NCI-H1694 (cell line): ENCODE results near the gene EEF1A1.
"Not testable (repeated sequence)": the region's sequence is repeated elsewhere in the genome, so short reads cannot be mapped to it uniquely, and the experiment has no call there.

Source experiments
- DNase-seq: peaks from one replicate; lab custom pipeline; 2025; lab: John Stamatoyannopoulos, UW

The EEF1A1 gene

DNA sequence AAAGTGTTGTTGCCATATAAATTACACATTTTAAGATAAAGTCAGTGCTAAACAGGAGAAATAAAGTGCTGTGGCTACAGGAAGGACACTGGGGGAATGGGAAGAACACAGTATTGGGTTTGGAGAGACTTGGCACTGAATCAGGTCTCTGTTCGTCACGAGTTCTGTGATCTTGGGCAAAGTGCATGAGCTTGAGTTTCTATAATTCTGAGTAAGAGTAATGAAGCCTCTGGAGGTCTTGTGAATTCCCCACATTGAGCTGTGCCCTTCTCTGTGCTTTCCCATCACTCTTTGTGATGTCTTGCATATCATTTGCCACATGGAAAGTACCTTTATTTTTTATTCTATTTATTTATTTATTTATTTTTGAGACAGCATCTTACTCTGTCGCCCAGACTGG lies 16.8 kb upstream of the EEF1A1 start:
- no peak for DNase-seq

DNA sequence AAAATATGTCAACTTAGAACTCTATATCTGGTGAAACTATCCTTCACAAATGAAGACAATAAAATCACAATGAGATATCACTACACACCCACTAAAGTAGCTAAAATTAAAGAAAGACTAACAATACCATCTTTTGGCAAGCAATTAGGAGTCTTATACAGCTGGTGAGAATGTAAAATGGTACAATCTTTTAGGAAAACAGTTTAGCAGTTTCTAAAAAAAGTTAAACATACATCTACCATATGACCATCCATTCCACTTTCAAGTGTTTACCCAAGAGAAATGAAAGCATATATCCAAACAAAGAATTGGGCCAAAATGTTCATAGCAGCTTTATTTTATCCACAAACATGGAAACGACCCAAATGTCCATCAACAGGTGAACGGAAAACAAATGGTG lies 13.8 kb upstream of the EEF1A1 start:
- DNase-seq, result no peak

DNA sequence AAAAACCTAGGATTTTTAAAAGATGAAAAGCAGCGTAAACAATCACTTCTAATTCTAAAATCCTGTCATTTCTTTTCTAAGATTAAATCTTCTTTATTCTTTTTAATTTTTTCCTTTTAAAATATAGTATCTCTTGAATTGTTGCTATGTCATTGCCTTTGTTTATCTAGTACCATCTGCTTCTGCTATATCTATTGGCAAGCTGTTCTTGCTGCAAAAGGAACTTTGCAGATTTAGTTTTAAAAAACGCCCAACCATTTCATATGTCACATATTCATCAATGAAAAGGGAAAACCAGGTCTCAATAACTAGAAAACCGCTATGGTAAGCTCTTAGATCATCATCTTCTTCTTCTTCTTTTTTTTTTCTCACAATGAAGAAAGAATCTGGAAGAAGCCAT lies 11.5 kb upstream of the EEF1A1 start:
- no peak for DNase-seq

DNA sequence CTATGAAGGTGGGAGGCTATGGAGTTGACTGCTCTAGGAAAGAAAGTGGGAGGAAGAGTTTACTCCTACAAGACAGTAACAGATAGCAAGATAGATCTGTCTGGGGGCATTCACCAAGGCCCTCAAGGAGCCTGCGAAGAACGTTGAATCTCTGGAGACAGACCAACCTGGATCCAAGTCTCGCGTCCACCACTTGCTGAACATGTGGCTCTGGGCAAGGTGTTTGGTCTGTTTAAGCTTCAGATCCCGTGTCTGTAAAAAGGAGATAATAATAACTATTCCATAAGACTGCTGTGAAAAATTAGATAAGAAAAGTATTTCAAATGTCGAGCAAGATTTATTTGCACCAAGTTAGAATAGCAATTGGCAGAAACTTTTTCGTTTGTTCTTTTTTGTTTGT lies 8.1 kb upstream of the EEF1A1 start:
- DNase-seq, result no peak

DNA sequence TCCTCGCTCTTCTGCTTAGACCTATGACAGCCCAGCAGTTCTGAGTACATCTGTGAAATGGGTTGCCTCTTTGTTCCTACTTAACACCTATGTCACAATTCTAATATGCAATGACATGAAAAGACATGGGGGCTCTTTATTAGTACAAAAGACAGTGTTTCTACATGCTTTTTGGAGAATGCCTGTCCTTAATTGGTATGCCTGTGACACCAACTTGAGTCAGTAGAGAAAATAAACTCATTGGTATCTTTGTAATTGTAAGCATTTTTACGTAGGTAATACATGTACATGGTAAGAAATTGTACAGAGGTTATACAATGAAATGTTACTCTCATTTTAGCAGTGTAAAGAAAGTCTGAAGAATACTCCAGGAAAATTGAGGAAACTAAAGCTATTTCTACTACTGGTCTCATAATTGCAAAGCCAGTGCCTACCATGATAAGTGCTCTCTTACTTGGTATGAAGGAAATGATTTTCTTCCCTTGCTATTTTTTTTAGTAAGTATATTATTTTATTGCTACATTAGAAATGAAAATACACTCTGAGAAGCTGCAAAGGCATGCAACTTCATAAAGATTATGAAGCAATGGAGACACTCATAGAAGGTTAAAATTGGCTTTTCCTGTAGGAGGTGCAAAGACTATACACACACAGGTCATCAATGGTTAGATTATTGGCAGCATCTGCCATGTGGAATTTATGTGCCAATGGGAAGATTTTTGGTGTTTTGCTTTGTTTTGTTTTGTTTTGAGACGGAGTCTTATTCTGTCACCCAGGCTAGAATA lies 4.9 kb upstream of the EEF1A1 start:
- DNase-seq, result no peak

DNA sequence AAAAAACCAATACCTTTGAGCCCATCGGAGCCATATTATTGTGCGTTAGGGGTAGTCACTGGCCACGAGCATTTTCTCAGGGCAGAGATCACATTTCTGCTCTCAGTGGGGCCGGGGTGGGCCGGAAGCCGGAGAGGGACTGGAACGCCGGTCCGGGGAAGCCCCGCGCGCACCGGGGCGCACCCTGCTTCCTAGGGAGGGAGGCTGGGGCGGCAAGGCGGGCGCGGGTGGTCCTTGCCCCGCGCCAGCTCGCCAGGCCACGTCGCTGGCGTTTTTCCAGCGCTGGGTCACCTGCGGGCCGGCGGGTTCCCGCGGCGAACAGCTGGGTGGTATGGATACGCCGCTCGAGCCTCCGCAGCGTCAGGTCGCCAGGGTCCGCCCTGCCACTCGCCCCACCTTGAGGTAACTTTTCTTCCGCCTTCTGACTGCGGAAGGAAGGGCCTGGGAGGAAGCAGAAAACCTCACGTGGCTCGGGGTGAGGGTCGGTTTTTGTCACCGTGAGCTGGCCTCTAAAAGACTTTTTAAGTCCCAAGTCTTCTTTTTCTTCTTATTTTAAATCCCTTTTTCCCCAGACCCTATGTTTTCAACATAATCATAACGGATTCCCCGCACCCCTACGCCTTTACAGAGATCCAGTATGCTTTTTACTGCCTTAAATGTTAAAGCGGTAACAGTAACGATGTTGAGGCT lies 2.7 kb upstream of the EEF1A1 start:
- no peak for DNase-seq

DNA sequence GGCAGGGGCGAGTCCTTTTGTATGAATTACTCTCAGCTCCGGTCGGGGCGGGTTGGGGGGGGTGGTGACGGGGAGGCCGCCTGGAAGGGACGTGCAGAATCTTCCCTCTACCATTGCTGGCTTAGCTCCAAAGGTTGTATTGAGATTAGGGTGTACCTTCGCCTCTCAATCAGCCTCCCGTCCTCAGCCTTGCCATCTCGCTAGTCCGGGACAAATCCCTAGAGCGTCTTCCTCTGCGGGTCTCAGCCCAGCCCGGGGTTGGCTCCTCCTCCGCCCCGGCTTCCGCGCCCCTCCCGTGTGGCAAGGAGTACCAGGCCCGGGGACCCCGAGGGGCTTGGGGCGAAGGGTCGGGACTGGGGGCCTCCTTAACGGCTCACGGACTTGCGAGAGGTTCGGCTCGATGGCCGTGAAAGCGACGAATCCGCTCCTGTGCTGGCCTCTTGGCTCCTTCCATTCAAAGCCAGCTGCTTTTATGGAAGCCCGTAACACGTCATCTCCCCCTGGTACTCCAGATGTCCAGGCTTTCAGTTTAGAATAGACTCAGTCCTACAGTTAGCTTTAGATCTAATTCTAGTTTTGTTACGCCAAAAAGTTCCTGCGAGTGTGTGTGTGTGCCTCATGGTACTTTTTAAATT lies 636 bp upstream of the EEF1A1 start:
- peak; percentile 48 for DNase-seq

DNA sequence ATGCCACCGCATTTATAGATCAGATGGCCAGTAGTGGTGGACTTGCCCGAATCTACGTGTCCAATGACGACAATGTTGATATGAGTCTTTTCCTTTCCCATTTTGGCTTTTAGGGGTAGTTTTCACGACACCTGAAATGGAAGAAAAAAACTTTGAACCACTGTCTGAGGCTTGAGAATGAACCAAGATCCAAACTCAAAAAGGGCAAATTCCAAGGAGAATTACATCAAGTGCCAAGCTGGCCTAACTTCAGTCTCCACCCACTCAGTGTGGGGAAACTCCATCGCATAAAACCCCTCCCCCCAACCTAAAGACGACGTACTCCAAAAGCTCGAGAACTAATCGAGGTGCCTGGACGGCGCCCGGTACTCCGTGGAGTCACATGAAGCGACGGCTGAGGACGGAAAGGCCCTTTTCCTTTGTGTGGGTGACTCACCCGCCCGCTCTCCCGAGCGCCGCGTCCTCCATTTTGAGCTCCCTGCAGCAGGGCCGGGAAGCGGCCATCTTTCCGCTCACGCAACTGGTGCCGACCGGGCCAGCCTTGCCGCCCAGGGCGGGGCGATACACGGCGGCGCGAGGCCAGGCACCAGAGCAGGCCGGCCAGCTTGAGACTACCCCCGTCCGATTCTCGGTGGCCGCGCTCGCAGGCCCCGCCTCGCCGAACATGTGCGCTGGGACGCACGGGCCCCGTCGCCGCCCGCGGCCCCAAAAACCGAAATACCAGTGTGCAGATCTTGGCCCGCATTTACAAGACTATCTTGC lies 725 bp downstream of the EEF1A1 start:
- DNase-seq, result peak; percentile 6

DNA sequence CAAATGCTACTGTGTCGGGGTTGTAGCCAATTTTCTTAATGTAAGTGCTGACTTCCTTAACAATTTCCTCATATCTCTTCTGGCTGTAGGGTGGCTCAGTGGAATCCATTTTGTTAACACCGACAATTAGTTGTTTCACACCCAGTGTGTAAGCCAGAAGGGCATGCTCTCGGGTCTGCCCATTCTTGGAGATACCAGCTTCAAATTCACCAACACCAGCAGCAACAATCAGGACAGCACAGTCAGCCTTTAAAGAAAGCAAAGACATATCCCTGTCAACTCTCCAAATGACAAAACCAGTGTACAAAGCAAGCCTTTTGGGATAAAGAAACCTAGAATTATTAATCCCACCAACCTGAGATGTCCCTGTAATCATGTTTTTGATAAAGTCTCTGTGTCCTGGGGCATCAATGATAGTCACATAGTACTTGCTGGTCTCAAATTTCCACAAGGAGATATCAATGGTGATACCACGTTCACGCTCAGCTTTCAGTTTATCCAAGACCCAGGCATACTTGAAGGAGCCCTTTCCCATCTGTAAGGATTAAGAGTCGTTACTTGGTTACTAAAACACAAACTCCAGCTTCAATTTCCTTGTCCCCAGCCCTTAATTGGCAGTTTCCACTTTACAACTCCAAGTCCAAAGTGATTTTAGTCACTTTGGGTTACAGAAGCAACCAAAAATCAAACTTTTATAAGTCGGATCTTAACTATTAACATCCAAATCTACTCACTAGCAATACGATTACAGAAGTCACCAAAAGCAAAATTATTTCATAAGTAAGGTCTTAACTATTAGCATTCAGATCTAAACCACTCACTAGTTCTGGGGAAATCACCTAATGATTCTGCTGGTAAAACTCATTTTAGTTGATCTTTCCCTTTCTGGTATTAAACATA lies 1.6 kb downstream of the EEF1A1 start:
- DNase-seq, result not testable (repeated sequence)

DNA sequence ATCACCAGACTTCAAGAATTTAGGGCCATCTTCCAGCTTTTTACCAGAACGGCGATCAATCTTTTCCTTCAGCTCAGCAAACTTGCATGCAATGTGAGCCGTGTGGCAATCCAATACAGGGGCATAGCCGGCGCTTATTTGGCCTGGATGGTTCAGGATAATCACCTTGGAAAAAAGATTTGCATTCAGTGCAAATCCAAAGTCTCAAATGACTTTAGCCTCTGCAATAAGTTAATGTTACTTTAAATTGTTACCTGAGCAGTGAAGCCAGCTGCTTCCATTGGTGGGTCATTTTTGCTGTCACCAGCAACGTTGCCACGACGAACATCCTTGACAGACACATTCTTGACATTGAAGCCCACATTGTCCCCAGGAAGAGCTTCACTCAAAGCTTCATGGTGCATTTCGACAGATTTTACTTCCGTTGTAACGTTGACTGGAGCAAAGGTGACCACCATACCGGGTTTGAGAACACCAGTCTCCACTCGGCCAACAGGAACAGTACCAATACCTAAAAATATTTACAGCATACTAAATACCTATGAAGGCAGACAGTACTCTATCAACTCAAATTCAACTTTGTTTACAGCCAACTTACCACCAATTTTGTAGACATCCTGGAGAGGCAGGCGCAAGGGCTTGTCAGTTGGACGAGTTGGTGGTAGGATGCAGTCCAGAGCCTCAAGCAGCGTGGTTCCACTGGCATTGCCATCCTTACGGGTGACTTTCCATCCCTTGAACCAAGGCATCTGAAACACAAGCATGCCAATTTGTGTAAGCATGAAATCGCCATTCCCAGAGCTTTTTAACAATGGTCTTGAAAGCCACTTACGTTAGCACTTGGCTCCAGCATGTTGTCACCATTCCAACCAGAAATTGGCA lies 2.5 kb downstream of the EEF1A1 start:
- DNase-seq, result not testable (repeated sequence)

DNA sequence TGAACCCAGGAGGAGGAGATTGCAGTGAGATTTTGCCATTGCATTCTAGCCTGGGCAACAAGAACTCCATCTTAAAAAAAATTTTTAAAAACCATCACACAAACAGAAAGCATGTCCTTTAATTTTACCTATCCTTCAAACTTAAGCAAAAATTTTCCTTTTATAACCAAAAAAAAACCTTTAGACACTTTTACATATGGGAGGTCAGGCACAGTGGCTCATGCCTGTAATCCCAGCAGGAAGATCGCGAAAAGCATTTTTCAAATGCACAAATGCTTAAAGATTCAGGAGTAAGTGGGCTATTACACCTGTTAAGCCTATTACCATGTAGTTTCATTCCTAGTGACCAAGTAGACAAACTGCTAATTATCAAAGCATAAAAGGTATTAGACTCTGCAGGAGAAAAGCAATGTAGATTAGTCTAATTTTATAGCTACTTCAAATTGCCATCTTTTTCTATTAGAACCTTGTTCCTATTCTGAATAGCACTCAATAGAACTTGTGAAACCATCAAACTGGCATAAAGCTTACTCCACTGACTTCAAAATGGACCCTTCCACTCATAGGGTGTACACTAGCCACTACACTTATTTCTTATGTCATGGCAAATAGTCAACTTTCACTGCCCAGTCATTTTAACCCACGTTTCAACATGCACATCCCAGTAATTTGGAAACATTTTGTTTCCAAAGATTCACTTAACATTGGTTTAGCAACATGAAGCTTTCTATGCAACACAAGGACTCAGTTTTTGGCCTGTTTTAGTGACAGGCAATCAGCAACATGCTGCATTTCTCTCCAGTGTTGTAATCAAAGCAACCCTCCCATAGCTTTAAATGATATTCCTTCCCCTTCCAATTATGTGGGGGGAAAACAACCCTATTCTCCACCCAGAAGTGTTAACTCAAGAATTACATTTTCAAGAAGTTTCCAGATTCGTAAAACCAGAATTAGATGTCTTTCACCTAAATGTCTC lies 4.0 kb downstream of the EEF1A1 start:
- no peak for DNase-seq

DNA sequence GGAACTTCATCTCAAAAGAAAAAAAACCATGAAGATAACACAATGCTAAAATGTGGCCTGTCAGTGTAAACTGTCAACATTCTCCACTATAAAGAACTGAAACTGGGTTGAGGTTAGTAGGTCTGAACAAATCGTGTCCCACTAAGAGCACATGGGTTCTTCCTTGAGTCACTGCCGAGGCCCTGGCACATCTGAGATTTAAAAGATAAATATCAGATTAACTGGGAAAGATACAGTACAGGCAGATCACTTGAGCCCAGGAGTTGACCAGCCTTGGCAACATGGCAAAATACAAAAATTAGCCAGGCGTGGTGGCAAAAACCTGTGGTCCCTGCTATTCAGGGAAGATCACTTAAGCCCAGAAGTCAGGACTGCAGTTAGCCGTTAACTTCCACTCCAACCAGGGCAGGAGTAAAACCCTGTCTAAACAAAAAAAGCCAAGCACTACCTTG lies 5.6 kb downstream of the EEF1A1 start:
- no peak for DNase-seq

DNA sequence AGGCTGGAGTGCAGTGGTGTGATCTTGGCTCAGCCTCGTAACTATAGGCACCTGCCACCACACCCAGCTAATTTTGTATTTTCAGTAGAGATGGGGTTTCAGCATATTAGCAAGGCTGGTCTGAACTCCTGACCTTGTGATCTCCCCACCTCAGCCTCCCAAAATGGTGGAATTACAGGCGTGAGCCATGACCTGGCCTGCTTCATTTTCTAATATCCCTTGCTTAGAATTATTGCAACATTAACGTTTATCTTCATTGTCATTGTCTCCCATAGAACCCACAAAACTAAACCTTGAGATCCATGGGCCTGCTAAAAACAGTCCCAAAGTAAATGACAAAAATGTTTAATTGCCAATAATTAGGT lies 6.1 kb downstream of the EEF1A1 start:
- DNase-seq, result no peak

DNA sequence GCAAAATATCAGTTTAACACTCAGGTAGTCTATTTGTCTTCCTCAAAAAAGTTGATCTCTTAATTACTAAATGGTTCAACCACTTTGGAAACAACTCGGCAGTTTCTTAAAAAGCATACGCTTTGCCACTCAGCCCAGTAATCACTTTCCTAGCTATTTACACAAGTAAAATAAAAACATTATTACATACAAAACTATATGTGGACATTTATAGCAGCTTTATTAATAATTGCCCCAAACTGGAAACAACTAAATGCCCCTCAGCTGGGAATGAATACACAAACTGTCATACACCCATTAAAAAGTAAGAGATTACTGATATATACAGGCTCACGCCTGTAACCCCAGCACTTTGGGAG lies 7.4 kb downstream of the EEF1A1 start:
- no peak for DNase-seq

DNA sequence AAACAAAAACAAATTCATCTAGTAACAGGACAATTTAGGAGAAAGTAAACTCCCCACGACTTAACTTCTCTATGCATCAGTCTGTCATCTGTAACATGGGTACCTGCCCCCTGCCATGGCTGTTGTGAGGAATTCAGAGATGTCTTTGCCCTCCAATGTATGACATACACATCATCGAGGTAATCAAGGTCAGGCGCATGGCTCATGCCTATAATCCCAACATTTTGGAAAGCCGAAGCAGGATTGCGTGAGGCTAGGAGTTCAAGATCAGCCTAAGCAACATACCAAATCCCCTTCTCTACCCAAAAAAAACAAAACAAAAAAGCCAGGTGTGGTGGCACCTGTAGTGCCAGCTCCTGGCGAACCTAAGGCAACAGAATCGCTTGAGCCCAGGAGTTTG lies 9.0 kb downstream of the EEF1A1 start:
- no peak for DNase-seq

DNA sequence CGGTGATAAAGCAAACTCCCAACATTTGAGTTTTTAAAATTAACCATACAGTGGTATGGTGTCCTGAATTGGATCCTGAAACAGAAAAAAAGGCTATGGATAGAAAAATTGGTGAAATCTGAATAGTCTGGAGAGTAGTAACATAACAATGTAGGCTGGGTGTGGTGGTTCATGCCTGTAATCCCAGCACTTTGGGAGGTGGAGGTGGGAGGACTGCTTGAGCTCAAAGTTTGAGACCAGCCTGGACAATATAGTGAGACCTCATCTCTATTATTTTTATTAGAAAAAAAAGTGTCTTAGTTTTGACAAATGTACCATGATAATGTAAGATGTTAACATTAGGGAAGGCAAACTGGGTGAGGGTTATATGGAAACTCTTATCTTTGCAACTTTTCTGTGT lies 11.0 kb downstream of the EEF1A1 start:
- DNase-seq, result no peak

DNA sequence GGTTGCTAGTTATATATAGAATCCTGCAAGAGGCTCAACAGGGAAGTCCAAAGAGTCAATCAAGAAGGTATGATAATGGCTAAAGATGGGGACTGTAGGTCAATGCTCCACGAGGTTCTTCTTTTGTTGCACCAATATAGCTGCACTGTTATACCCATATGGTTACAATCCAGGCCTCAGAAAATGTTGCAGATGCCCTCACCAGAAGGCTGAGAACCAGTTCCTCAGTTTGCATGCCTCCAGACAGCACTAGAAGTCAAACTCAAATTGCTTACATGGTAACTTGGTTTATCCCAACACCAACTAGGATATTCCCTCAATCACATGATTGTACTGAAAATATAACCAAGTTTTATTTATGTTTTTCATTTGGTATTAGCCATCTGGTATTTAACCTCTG lies 12.1 kb downstream of the EEF1A1 start:
- no peak for DNase-seq

DNA sequence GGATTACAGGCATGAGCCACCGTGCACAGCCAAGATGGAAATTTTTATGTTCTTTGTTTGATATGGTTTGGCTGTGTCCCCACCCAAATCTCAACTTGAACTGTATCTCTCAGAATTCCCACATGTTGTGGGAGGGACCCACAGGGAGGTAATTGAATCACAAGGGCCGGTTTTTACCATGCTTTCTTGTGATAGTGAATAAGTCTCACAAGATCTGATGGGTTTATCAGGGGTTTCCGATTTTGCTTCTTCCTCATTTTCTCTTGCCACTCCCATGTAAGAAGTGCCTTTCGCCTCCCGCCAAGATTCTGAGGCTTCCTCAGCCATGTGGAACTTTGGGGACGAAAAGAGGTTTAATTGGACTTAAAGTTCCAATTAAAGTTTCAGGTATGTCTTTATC lies 14.6 kb downstream of the EEF1A1 start:
- no peak for DNase-seq

DNA sequence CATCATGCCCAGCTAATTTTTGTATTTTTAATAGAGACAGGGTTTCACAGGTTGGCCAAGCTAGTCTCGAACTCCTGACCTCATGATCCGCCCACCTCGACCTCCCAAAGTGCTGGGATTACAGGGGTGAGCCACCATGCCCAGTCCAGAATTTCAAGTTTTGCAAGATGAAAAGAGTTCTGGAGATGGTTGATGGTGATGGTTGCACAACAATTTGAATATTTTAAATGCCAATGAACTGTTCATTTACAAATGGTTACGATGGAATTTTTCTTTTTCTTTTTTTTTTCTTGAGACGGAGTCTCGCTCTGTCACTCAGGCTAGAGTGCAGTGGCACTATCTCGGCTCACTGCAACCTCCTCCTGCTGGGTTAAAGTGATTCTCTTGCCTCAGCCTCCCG lies 15.1 kb downstream of the EEF1A1 start:
- not testable (repeated sequence) for DNase-seq
